Lower leg skin (tissue), 3 donors: Measurements from ENCODE around the gene MAD1L1.

Experiments
- CTCF ChIP-seq, 3 donors: fragments of 450-650 bp; IDR thresholded peaks; one replicate each; pipeline ENCODE4 v1.5.1; 2016; ENCODE audit warnings: antibody characterized with exemption in 3 of 3, mild to moderate bottlenecking in 3 of 3, moderate library complexity in 2 of 3
- POLR2A ChIP-seq, 2 donors: fragments of 450-650 bp; IDR thresholded peaks; one replicate each; pipeline ENCODE4 v1.6.1; 2016 to 2017; ENCODE audit warnings: antibody characterized with exemption in 2 of 2, mild to moderate bottlenecking in 1 of 2, moderate library complexity in 1 of 2

GRCh38 chr7:2018569-2019460, 213.9 kb downstream of the MAD1L1 start:
- TF ChIP-seq CTCF (IDR thresholded peaks at IDR 0.05) (no peak), POLR2A (IDR thresholded peaks at IDR 0.05) (no peak)
